HEK293 (cell line): ENCODE results near the gene FBN2.

Source experiments
- KLF16 ChIP-seq: fragments of 450-650 bp; formaldehyde crosslinking; IDR thresholded peaks from 2 replicates; pipeline ENCODE4 v1.5.1; 2017; ENCODE audit warnings: missing biosample characterization, missing genetic modification characterization
- KLF9 ChIP-seq: fragments of 450-650 bp; formaldehyde crosslinking; IDR thresholded peaks from 2 replicates; pipeline ENCODE4 v1.5.1; 2016; ENCODE audit warnings: missing biosample characterization, missing genetic modification characterization, low read depth
- ZBTB8A ChIP-seq: fragments of 450-650 bp; formaldehyde crosslinking; IDR thresholded peaks from 2 replicates; pipeline ENCODE4 v1.5.1; 2016; ENCODE audit warnings: missing biosample characterization, missing genetic modification characterization
- ZFP37 ChIP-seq: fragments of 450-650 bp; formaldehyde crosslinking; IDR thresholded peaks from 2 replicates; pipeline ENCODE4 v1.5.1; 2016; ENCODE audit warnings: missing biosample characterization, missing genetic modification characterization
- ZNF121 ChIP-seq: fragments of 450-650 bp; formaldehyde crosslinking; IDR thresholded peaks from 2 replicates; pipeline ENCODE4 v1.5.1; 2016; ENCODE audit warnings: missing biosample characterization, missing genetic modification characterization
- ZNF138 ChIP-seq: fragments of 450-650 bp; formaldehyde crosslinking; IDR thresholded peaks from 2 replicates; pipeline ENCODE4 v1.5.1; 2016; ENCODE audit warnings: missing biosample characterization, missing genetic modification characterization, borderline replicate concordance
- ZNF292 ChIP-seq: fragments of 450-650 bp; formaldehyde crosslinking; IDR thresholded peaks from 2 replicates; pipeline ENCODE4 v1.5.1; 2016; ENCODE audit warnings: low read depth, missing biosample characterization, missing genetic modification characterization, borderline replicate concordance
- TF ChIP-seq, protein P1 (sequence below): fragments of 450-650 bp; formaldehyde crosslinking; IDR thresholded peaks from 2 replicates; pipeline ENCODE4 v1.5.1; 2016; ENCODE audit warnings: missing biosample characterization, missing genetic modification characterization
- TF ChIP-seq, protein P2 (sequence below): fragments of 450-650 bp; formaldehyde crosslinking; IDR thresholded peaks from 2 replicates; pipeline ENCODE4 v1.5.1; 2016; ENCODE audit warnings: missing biosample characterization, missing genetic modification characterization
- TF ChIP-seq, protein P3 (sequence below): fragments of 450-650 bp; formaldehyde crosslinking; IDR thresholded peaks from 2 replicates; pipeline ENCODE4 v1.5.1; 2016; ENCODE audit warnings: missing biosample characterization, missing genetic modification characterization

DNA sequence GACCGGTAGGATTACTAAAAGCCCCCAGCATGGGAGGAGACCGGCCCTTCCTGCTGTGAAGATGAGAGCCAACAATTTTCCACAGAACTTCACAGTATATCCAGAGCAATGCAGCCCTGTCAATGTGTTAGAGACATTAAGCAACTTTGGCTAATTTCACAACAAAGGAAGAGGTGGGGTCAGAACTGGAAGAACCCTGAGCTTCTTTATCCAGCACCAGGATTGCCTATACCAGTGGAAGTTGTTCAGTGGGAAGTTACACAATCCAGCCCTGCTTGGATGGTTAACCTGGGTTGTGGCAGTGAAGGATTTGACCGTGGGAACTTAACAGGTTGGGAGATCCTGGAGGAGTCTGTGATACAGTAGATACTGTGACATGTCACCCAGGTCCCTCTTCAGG is 197.0 kb downstream of the FBN2 start:
- no peak for TF ChIP-seq ZFP37 (tag by site-specific recombination)
- TF ChIP-seq, protein P1, sequence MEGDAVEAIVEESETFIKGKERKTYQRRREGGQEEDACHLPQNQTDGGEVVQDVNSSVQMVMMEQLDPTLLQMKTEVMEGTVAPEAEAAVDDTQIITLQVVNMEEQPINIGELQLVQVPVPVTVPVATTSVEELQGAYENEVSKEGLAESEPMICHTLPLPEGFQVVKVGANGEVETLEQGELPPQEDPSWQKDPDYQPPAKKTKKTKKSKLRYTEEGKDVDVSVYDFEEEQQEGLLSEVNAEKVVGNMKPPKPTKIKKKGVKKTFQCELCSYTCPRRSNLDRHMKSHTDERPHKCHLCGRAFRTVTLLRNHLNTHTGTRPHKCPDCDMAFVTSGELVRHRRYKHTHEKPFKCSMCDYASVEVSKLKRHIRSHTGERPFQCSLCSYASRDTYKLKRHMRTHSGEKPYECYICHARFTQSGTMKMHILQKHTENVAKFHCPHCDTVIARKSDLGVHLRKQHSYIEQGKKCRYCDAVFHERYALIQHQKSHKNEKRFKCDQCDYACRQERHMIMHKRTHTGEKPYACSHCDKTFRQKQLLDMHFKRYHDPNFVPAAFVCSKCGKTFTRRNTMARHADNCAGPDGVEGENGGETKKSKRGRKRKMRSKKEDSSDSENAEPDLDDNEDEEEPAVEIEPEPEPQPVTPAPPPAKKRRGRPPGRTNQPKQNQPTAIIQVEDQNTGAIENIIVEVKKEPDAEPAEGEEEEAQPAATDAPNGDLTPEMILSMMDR (tag by site-specific recombination), result no peak
- TF ChIP-seq ZNF292 (tag by site-specific recombination), result no peak
- TF ChIP-seq, protein P2, sequence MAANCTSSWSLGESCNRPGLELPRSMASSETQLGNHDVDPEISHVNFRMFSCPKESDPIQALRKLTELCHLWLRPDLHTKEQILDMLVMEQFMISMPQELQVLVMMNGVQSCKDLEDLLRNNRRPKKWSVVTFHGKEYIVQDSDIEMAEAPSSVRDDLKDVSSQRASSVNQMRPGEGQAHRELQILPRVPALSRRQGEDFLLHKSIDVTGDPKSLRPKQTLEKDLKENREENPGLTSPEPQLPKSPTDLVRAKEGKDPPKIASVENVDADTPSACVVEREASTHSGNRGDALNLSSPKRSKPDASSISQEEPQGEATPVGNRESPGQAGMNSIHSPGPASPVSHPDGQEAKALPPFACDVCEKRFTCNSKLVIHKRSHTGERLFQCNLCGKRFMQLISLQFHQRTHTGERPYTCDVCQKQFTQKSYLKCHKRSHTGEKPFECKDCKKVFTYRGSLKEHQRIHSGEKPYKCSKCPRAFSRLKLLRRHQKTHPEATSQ, result no peak
- TF ChIP-seq, protein P3, sequence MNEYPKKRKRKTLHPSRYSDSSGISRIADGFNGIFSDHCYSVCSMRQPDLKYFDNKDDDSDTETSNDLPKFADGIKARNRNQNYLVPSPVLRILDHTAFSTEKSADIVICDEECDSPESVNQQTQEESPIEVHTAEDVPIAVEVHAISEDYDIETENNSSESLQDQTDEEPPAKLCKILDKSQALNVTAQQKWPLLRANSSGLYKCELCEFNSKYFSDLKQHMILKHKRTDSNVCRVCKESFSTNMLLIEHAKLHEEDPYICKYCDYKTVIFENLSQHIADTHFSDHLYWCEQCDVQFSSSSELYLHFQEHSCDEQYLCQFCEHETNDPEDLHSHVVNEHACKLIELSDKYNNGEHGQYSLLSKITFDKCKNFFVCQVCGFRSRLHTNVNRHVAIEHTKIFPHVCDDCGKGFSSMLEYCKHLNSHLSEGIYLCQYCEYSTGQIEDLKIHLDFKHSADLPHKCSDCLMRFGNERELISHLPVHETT, result no peak
- no peak for TF ChIP-seq ZBTB8A
- TF ChIP-seq ZNF121, result no peak
- no peak for TF ChIP-seq ZNF138 (tag by site-specific recombination)
- TF ChIP-seq KLF9, result no peak
- no peak for TF ChIP-seq KLF16
